K562 (cell line): ENCODE data around the gene RAB1B. TPM values are rescaled to one million over a fixed set of nuclear protein-coding genes. Genes with fewer than 3 reads are reported as not detected.

Source experiments
- ATAC-seq: fragments of 200-7000 bp; cut with Tn5 transposase; 3 replicates; pipeline ENCODE4 v1.9.1; 2020; ENCODE audit warnings: moderate library complexity
- BruUV-seq: library from RNA; stranded (reverse); fragments of 400-500 nt; replicated peaks from 2 replicates; lab custom pipeline; 2021; lab: Mats Ljungman, UMichigan
- CTCF ChIA-PET: fragments of 300-600 bp; formaldehyde crosslinking; extraction: SDS; loops from one replicate; lab custom pipeline; 2021; ENCODE audit warnings: low intra/inter-chr PET ratio; lab: Yijun Ruan, JAX
- POLR2A ChIA-PET: fragments of 300-600, 350-650 bp; sonication (Branson Sonifier 250); formaldehyde crosslinking; extraction: SDS; loops from one replicate; lab custom pipeline; 2021; ENCODE audit warnings: antibody characterized with exemption, inconsistent platforms; lab: Yijun Ruan, JAX
- DNase-seq, 4 experiments: peaks; one replicate each; pipeline versions ENCODE4 v3.0.0 to v3.0.0-alpha.2; 2011 to 2018; ENCODE audit warnings: low spot score in 3 of 4, mixed read lengths in 3 of 4; ENCODE audit errors: extremely low read depth in 1 of 4
- FAIRE-seq: peaks from 2 replicates; lab custom pipeline; 2011; peaks lifted over from hg19 to GRCh38; lab: Jason Lieb, UNC
- H2AFZ ChIP-seq: 2 replicates; pipeline ENCODE4 v1.6.0; 2011; ENCODE audit warnings: low read depth, low read length, control low read depth, inconsistent platforms
- H3K27ac ChIP-seq: fragments of 200-600 bp; 3 replicates; pipeline ENCODE4 v1.8.0; 2011; ENCODE audit warnings: low read depth, mild to moderate bottlenecking, control low read depth, inconsistent platforms, low read length, moderate library complexity, mixed read lengths; ENCODE audit errors: extremely low read depth
- H3K27me3 ChIP-seq, 2 experiments: fragments of 300-600 bp in 1 of 2; 2 replicates in 1 of 2; 3 replicates in 1 of 2; pipeline versions ENCODE4 v1.6.0 to v1.8.0; 2011; ENCODE audit warnings: inconsistent platforms in 2 of 2, low read length in 2 of 2, mild to moderate bottlenecking in 1 of 2, mixed read lengths in 1 of 2, moderate library complexity in 1 of 2; ENCODE audit not compliant: control insufficient read depth in 2 of 2, insufficient read depth in 2 of 2
- H3K36me3 ChIP-seq: fragments of 300-600 bp; 3 replicates; pipeline ENCODE4 v1.8.0; 2011; ENCODE audit warnings: mild to moderate bottlenecking, low read length, inconsistent platforms; ENCODE audit not compliant: control insufficient read depth, insufficient read depth
- H3K4me1 ChIP-seq, 2 experiments: fragments of 200-600 bp in 1 of 2; replicated peaks in 1 of 2; 2 replicates in 1 of 2; 3 replicates in 1 of 2; pipeline versions ENCODE4 v1.5.1 to v1.8.0; 2011; ENCODE audit warnings: inconsistent platforms in 2 of 2, low read length in 2 of 2, mild to moderate bottlenecking in 1 of 2, mixed read lengths in 1 of 2, moderate library complexity in 1 of 2; ENCODE audit not compliant: control insufficient read depth in 2 of 2, insufficient read depth in 2 of 2
- H3K4me2 ChIP-seq: 2 replicates; pipeline ENCODE4 v1.6.1; 2011; ENCODE audit warnings: low read length, control low read depth, inconsistent platforms, mixed read lengths; ENCODE audit not compliant: insufficient read depth
- H3K4me3 ChIP-seq: fragments of 200-600 bp; sonication (generic), shearing (Covaris generic); 2 replicates; pipeline ENCODE4 v1.5.1; 2016; ENCODE audit warnings: control low read depth, inconsistent platforms
- H3K79me2 ChIP-seq: fragments of 200-600 bp; 3 replicates; pipeline ENCODE4 v1.8.0; 2011; ENCODE audit warnings: low read length, inconsistent platforms; ENCODE audit not compliant: control insufficient read depth, insufficient read depth
- H3K9ac ChIP-seq, 2 experiments: 2 replicates each; pipeline versions ENCODE4 v1.6.0 to v1.6.1; 2011; ENCODE audit warnings: low read depth in 2 of 2, low read length in 2 of 2, control low read depth in 1 of 2, inconsistent platforms in 1 of 2, mild to moderate bottlenecking in 1 of 2, mixed read lengths in 1 of 2; ENCODE audit not compliant: insufficient read depth in 1 of 2
- H3K9me1 ChIP-seq: one replicate; pipeline ENCODE4 v1.6.0; 2011; ENCODE audit warnings: inconsistent platforms, mild to moderate bottlenecking, low read length, moderate library complexity; ENCODE audit not compliant: control insufficient read depth, insufficient read depth
- H3K9me3 ChIP-seq: replicated peaks from 2 replicates; pipeline ENCODE4 v1.5.1; 2011; ENCODE audit warnings: low read depth, low read length, inconsistent platforms; ENCODE audit not compliant: control insufficient read depth, insufficient read depth
- H4K20me1 ChIP-seq: replicated peaks from 2 replicates; pipeline ENCODE4 v1.6.1; 2011; ENCODE audit warnings: low read length, inconsistent platforms, mixed read lengths; ENCODE audit not compliant: control insufficient read depth, insufficient read depth
- ARID2 ChIP-seq: fragments of 450-650 bp; IDR thresholded peaks from 2 replicates; pipeline ENCODE4 v1.6.1; 2017; ENCODE audit warnings: antibody characterized with exemption, mild to moderate bottlenecking
- HMG20B ChIP-seq: fragments of 250-450 bp; sonication (Bioruptor Pico); IDR thresholded peaks from 2 replicates; pipeline ENCODE4 v1.5.0; 2021; ENCODE audit warnings: mild to moderate bottlenecking
- KDM2B ChIP-seq: fragments of 250-450 bp; sonication (Bioruptor Pico); IDR thresholded peaks from 2 replicates; pipeline ENCODE4 v1.8.0; 2021; ENCODE audit warnings: mild to moderate bottlenecking, moderate library complexity
- ZFX ChIP-seq: sonication (generic); formaldehyde crosslinking; IDR thresholded peaks from 2 replicates; pipeline ENCODE4 v1.8.0; 2022; ENCODE audit warnings: mild to moderate bottlenecking, missing genetic modification reagents, moderate library complexity
- ZNF175 ChIP-seq: fragments of 200-800 bp; sonication (Bioruptor generic); IDR thresholded peaks from 2 replicates; pipeline ENCODE4 v1.6.1; 2016; ENCODE audit warnings: low read depth, mild to moderate bottlenecking, missing genetic modification characterization, missing compliant biosample characterization
- ZNF212 ChIP-seq: fragments of 450-650 bp; formaldehyde crosslinking; IDR thresholded peaks from 2 replicates; pipeline ENCODE4 v1.4.0; 2020; ENCODE audit warnings: mild to moderate bottlenecking
- ZZZ3 ChIP-seq: fragments of 450-650 bp; IDR thresholded peaks from 2 replicates; pipeline ENCODE4 v1.6.1; 2016; ENCODE audit warnings: antibody characterized with exemption, mild to moderate bottlenecking, moderate library complexity
- WGBS: fragments of 100-300 bp; shearing (Covaris generic); methylation state at CpG from one replicate; pipeline ENCODE4 v1.1.6; 2016; ENCODE audit warnings: low coverage, mixed read lengths; ENCODE audit not compliant: insufficient coverage; ENCODE audit errors: missing lambda C conversion rate; 5-methylcytosine and 5-hydroxymethylcytosine counted together
- in situ Hi-C: fragments of 300-500 bp; cut with MboI; formaldehyde crosslinking; loops from 4 replicates; pipeline ENCODE4 v1.15.0; 2018; ENCODE audit warnings: inconsistent platforms, mixed read lengths
- intact Hi-C: fragments of 100-400 bp; cut with micrococcal nuclease; formaldehyde crosslinking; loops from 2 replicates; pipeline ENCODE4 v1.14.2; 2022
- polyA plus RNA-seq, 8 experiments: library from polyadenylated mRNA; depleted of rRNA in 4 of 8; stranded (reverse) in 5 of 8; unstranded in 3 of 8; fragments of >200 nt; fragmentation: Nextera tagmentation in 2 of 8; fragmentation: Illumina TruSeq in 1 of 8; extraction: Ambion mirVana in 2 of 8; extraction: Trizol in 1 of 8; gene quantifications; 2 replicates each; pipeline versions ENCODE4 v1.2.1 to v1.2.3, GENCODE V29; 2011 to 2014; ENCODE audit warnings: inconsistent platforms in 1 of 8, missing spikeins in 1 of 8
- total RNA-seq, 7 experiments: library from RNA; depleted of rRNA in 6 of 7; stranded (reverse); fragments of >200 nt in 6 of 7; fragmentation: Illumina TruSeq in 2 of 7; extraction: Trizol in 2 of 7; gene quantifications; 2 replicates each; pipeline versions ENCODE4 v1.2.1 to v1.2.3, GENCODE V29; 2011 to 2021; ENCODE audit warnings: low replicate concordance in 1 of 7
- TF ChIP-seq, protein P1 (sequence below): IDR thresholded peaks from 2 replicates; pipeline ENCODE4 v1.6.1; 2012; ENCODE audit warnings: low read depth, low read length, improper control_type of control experiment, borderline replicate concordance

RAB1B gene
- total and polyA plus RNA-seq, 9 of the 15 experiments (the other 6 are each of a cell fraction or from before 2014, with no cell fraction given): 5.6 to 146 (median 98.6) TPM

DNA sequence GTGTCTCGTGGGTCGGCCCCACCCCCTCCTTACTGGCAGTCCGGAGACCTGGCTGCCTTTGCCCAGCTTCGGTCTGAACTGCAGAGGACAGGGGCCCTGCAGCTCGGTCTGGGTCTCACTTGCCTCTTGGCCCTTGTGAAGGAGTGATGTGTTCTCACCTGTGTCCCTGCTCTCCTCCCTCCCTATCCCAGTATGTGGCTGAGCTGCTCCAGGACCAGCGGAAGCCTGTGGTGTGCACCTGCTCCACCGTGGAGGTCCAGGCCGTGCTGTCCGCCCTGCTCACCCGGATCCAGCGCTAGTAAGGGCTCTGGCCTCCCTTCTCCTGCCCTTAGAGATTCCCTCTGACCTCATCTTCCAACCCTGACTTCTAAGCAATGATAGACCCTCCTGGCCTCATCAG lies 35.7 kb upstream of the RAB1B start:
- ATAC-seq: no peak
- Histone ChIP-seq H3K36me3 (peaks cover 48% of the 10 kb centered on the region; the same call in 2 of the 3 replicates), H3K9ac (peak overlapping the region in 1 of 2 experiments; percentile 43; a peak in 1 of 4 replicates), H3K9me3 (no peaks in the 10 kb centered on the region), H3K27me3 (no peaks in the 10 kb centered on the region), H2AFZ (no peak overlapping the region)
- CTCF ChIA-PET: no interaction called here
- TF ChIP-seq KDM2B (CRISPR knock-in tag) (no peak), HMG20B (no peak), ZNF175 (CRISPR knock-in tag) (no peak), ZFX (CRISPR knock-in tag) (no peak), ARID2 (no peak), ZZZ3 (no peak), ZNF212 (no peak)
- TF ChIP-seq, protein P1, sequence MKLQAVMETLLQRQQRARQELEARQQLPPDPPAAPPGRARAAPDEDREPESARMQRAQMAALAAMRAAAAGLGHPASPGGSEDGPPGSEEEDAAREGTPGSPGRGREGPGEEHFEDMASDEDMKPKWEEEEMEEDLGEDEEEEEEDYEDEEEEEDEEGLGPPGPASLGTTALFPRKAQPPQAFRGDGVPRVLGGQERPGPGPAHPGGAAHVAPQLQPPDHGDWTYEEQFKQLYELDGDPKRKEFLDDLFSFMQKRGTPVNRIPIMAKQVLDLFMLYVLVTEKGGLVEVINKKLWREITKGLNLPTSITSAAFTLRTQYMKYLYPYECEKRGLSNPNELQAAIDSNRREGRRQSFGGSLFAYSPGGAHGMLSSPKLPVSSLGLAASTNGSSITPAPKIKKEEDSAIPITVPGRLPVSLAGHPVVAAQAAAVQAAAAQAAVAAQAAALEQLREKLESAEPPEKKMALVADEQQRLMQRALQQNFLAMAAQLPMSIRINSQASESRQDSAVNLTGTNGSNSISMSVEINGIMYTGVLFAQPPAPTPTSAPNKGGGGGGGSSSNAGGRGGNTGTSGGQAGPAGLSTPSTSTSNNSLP: no peak
- TF ChIP-seq, all 486 proteins: peak for 0
- in situ Hi-C loops (no loop called here), intact Hi-C loops (no loop called here)
- DNase-seq (no peak), FAIRE-seq (no peak)
- POLR2A ChIA-PET: no interaction called here
- H4K20me1 ChIP-seq: 0 out of 2 replicates have a peak, but pooled peaks cover 3% of the 10 kb centered on the region
- H3K27ac ChIP-seq: no peak overlapping the region
- no peaks in the 10 kb centered on the region for H3K9me1 ChIP-seq
- no TSS peak for BruUV-seq
- 85% methylated on average over 11 of the region's 11 CpGs for WGBS
- no peaks in the 10 kb centered on the region for H3K79me2 ChIP-seq
- 0 out of 5 replicates have a peak, but pooled peaks cover 0 to 1% of the 10 kb centered on the region in 2 experiments for H3K4me1 ChIP-seq
- no peak overlapping the region for H3K4me2 ChIP-seq
- no peak overlapping the region for H3K4me3 ChIP-seq
